GM11168 (cell line): ENCODE results near the gene NRARP.
"Not testable (repeated sequence)": the region's sequence is repeated elsewhere in the genome, so short reads cannot be mapped to it uniquely, and the experiment has no call there.

Source experiments
- in situ Hi-C: fragments of 300-500 bp; cut with MboI; formaldehyde crosslinking; loops from one replicate; pipeline ENCODE4 v1.12.0; 2022; ENCODE audit warnings: low sequenced_read_pairs; ENCODE audit not compliant: unreplicated experiment

NRARP gene

GRCh38 chr9:137268538-137269201 is 33.4 kb downstream of the NRARP start:
- in situ Hi-C loops: no loop called here

- in situ Hi-C loops: no loop called here
Observed at GRCh38 chr9:137267933-137268355, 34.1 kb downstream of the NRARP start.

GRCh38 chr9:137266585-137267453 is 35.3 kb downstream of the NRARP start:
- in situ Hi-C loops: no loop called here

GRCh38 chr9:137266162-137266527 is 35.9 kb downstream of the NRARP start:
- in situ Hi-C loops: no loop called here

- in situ Hi-C loops: no loop called here
Observed at GRCh38 chr9:137265496-137266161, 36.4 kb downstream of the NRARP start.

GRCh38 chr9:137264067-137264466 is 38.0 kb downstream of the NRARP start:
- in situ Hi-C loops: no loop called here

GRCh38 chr9:137263506-137263905 is 38.6 kb downstream of the NRARP start:
- in situ Hi-C loops: no loop called here

- in situ Hi-C loops: no loop called here
Observed at GRCh38 chr9:137262909-137263285, 39.2 kb downstream of the NRARP start.

GRCh38 chr9:137262173-137262908 is 39.7 kb downstream of the NRARP start:
- in situ Hi-C loops: not testable (repeated sequence)

- in situ Hi-C loops: no loop called here
Observed at GRCh38 chr9:137256856-137257255, 45.2 kb downstream of the NRARP start.

- in situ Hi-C loops: no loop called here
Observed at GRCh38 chr9:137256362-137256761, 45.7 kb downstream of the NRARP start.

GRCh38 chr9:137255448-137256114 is 46.5 kb downstream of the NRARP start:
- in situ Hi-C loops: no loop called here

- in situ Hi-C loops: no loop called here
Observed at GRCh38 chr9:137254624-137255447, 47.2 kb downstream of the NRARP start, which contains the start of gene NELFB. TSS of gene NELFB (plus strand) at chr9:137255327.

GRCh38 chr9:137253717-137254623 is 48.1 kb downstream of the NRARP start:
- in situ Hi-C loops: no loop called here

GRCh38 chr9:137252555-137253506 is 49.2 kb downstream of the NRARP start:
- in situ Hi-C loops: no loop called here

- in situ Hi-C loops: no loop called here
Observed at GRCh38 chr9:137251490-137252268, 50.4 kb downstream of the NRARP start.
